ENCODE measurements around the gene ADCY7.

DNA sequence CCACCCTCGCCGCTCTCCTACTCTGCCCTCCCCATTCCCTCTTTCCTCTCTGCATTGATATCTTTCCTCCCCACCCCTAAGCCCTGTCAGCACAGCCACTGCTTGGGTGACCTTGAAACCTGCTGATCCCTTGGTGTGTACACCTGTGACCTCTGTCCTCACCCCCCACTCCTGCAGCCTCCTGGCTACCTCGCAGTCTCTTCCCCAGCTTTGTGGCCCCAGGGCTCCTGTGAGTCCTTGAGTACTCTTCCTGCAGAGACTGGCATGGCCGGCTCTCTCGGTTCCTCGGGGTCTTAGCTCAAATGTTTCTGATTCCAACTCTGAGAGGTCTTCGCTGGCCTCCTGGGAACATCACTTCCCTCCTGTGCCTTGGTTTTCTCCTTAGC is 31.7 kb downstream of the ADCY7 start:
- TF ChIP-seq EZH2 (IDR thresholded peaks at IDR 0.05; ENCODE audit: borderline replicate concordance, low read depth, low read length, poor library complexity, severe bottlenecking), result no peak
- TF ChIP-seq, protein P1, sequence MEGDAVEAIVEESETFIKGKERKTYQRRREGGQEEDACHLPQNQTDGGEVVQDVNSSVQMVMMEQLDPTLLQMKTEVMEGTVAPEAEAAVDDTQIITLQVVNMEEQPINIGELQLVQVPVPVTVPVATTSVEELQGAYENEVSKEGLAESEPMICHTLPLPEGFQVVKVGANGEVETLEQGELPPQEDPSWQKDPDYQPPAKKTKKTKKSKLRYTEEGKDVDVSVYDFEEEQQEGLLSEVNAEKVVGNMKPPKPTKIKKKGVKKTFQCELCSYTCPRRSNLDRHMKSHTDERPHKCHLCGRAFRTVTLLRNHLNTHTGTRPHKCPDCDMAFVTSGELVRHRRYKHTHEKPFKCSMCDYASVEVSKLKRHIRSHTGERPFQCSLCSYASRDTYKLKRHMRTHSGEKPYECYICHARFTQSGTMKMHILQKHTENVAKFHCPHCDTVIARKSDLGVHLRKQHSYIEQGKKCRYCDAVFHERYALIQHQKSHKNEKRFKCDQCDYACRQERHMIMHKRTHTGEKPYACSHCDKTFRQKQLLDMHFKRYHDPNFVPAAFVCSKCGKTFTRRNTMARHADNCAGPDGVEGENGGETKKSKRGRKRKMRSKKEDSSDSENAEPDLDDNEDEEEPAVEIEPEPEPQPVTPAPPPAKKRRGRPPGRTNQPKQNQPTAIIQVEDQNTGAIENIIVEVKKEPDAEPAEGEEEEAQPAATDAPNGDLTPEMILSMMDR (conservative IDR thresholded peaks at IDR 0.05; ENCODE audit: low read depth, low read length), result no peak
